ENCODE measurements around the gene CRYAA.
"Not testable (repeated sequence)": the region's sequence is repeated elsewhere in the genome, so short reads cannot be mapped to it uniquely, and the experiment has no call there.

The CRYAA gene

GRCh38 chr21:43177043-43177906 is 8.5 kb downstream of the CRYAA start:
- DNase-seq: not testable (repeated sequence)

DNA sequence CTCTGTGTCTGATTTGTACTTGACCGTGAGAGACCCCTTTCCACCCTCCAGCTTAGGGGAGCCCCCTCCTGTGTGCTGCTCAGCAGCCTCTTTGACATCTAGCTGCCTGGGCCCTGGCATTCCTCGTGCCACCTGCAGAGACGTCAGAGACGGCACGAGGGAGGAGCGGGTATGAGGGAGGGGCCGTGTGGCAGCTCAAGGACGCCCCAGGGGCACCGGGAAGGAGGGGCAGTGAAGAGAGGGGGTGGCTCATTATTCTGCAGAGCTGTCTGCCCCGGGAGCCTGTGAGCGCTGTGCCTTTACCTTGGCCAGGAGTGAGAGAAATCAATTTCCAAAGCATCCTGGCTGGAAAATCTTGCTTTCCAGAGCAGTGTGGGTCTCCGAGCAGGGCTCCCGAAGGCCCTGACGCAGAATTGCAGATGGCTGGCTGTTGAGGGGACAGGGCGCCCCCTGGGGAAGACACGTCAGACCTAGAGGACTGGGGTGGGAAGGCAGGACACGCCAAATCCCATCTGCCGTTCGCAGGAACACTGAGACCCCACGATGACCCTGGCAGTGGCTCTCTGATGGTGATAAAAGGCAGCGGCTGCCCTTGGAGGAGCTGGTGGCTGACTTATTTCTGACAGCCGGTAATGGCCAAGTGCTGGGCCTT is 9.5 kb downstream of the CRYAA start:
- not testable (repeated sequence) for DNase-seq

DNA sequence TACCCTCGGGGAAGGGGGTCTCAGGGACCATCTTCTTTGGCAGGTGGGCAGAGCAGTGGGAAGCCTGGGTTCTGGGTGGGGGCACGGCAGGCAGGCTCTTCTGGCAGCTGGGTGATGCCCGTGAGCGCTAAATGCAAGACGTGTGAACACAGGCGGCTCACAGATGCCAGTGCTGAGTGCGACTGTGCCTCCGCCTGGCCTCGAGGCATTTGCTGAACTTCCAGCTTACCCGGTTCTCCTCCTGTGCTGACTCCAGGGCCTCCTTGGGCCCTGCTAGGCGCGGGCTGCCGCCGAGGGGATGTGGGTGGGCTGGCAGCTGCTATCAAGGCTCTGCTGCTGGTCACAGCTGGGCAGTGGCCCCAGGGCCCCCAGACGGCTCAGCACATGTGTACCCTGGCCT is 12.2 kb downstream of the CRYAA start:
- DNase-seq: not testable (repeated sequence)

- not testable (repeated sequence) for DNase-seq
These were observed 18.5 kb downstream of the CRYAA start for GRCh38 chr21:43187268-43187667.

DNA sequence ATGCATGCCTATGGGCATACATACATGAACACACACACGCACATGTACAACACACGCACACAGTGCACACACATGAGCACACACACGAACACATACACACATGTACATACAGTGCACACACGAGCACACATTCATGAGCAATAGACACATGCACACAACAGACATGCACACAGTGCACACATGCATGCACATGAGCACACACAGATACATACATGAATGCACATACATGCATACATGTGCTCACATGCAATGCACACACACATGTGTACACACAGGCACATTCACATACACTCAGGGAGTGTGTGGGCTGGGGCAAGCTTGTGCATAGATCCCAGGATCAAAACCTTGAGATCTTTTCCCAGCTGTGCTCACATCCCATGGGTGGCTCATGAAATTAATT is 18.9 kb downstream of the CRYAA start:
- no peak for DNase-seq

- no peak for DNase-seq
These were observed 19.4 kb downstream of the CRYAA start for GRCh38 chr21:43188181-43188580.

DNA sequence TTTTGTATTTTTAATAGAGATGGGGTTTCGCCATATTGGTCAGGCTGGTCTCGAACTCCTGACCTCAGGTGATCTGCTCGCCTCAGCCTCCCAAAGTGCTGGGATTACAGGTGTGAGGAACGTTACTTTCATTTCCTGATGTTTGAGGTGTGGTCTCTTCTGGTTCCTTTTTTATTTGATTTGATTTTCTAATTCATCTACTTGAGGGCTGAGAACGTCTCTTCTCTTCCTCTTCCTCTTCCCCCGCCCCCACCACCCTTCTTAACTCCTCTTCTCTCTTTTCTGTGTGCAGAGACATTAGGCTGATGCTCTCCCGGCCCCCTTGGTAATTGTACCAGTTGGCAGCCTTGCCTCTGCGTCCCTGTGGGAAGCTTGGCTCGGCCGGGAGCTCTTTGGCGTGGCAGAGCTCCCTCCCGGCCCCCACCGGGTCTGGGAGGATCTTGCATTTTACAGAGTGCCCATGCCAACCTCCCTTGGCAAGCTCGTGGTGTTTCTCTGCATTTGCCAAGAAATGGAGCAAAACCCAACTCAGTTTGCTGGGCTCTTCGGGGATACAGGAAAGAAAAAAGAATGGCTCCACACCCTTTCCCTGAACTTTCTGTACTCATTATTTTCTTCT is 19.9 kb downstream of the CRYAA start:
- DNase-seq: no peak

GRCh38 chr21:43189936-43190335 is 21.1 kb downstream of the CRYAA start:
- DNase-seq: no peak

GRCh38 chr21:43190544-43190943 is 21.7 kb downstream of the CRYAA start:
- DNase-seq: no peak

GRCh38 chr21:43190951-43191350 is 22.1 kb downstream of the CRYAA start:
- no peak for DNase-seq

DNA sequence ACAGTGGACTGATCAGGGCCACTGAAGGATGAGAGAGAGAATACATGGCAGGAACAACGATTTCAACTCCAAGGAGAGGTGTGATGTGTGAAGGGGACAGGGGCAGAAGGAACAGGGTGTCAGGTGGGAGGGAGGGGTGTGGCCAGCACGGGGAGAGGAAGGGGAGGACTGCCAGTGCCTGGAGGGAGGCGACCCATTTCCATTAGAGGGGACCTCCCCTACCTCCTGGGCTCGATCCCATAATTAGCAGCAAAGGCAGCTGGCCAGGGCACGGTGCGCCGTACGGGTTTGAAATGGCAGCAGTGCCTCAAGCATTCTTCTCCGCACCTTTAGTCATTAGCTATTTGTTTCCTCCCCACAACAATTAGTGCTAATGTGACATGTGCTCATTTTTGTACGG is 22.7 kb downstream of the CRYAA start:
- no peak for DNase-seq

- DNase-seq: no peak
These were observed 23.2 kb downstream of the CRYAA start for GRCh38 chr21:43191971-43192370.

GRCh38 chr21:43192501-43193081 is 23.8 kb downstream of the CRYAA start:
- DNase-seq: no peak

GRCh38 chr21:43193088-43193650 is 24.4 kb downstream of the CRYAA start:
- DNase-seq: no peak

GRCh38 chr21:43193651-43194302 is 25.0 kb downstream of the CRYAA start:
- no peak for DNase-seq

DNA sequence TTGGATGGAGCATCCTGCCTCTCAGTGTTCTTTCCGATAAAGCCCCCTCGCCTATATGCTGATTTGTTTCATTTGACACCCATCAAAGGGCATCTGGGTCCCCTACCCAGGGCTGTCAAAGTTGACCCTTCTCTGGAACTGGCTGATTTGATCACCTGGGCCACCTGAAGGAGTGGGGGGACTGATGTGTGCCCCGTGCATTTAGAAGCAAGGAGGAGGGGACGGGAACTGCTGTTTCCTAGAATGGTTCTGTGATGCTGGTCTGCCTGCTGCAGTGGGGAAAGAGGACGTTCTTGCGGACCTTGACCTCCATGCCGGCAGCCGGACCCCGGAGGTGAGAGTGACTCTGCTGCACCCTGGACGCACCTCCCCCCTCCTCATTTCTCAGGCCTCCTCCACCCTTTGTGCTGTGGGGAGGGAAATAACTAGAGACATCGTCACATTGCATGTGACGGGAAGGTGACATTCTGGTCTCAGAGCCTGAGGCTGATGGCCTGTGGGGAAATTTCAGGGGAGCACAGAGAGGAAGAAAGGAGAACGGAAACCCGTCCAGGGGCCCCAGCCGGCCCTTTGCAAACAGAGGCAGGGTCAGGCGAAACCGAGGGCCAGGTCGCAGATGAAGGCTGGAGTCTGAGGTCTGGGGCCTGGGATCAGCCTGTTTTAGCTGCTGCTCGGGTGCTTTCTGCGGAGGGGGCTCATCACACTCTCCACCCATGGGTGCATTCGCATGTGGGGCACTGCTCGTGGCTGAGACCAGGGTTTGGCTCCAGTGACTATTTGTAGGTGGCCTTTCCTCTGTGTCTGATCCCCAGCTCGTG is 25.7 kb downstream of the CRYAA start:
- no peak for DNase-seq

GRCh38 chr21:43195121-43196021 is 26.6 kb downstream of the CRYAA start:
- DNase-seq: no peak

DNA sequence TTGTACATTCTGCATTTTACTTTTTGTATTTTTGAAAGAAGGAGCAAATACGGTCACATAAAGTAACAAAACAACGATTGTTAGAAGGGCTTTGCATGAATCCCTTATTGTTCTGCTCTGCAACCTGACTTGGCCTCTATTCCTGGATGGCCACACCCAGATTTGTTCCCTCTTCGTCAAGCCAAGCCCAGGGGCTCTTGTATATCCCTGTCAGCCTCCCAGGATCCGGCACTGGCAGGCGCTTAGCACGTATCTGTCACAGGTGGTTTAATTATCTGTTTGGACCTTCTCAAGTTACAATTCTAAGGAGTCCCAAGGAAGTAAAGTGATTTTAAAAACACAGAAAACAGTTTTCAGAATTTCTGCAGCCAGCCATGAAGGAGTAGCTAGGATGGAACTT is 28.0 kb downstream of the CRYAA start:
- no peak for DNase-seq

DNA sequence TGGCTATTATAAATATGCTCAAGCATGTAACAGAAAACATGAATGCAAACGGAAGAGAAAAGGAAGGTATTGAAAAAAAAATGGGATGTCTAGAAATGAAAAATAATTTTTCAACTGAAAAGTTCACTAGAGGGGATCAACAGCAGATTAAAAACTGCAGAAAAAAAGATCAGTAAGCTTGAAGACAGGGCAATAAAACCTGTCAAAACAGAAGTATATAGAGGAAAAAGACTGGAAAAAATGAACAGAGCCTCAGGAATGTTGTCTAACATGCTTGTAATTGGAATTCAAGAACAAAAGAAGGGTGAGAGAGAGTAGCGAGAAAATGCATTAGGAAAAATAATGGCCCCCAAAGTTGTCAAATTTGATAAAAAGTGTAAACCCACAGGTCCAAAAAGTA is 29.6 kb downstream of the CRYAA start:
- no peak for DNase-seq

- DNase-seq: no peak
These were observed 32.7 kb downstream of the CRYAA start for GRCh38 chr21:43201491-43201890.

DNA sequence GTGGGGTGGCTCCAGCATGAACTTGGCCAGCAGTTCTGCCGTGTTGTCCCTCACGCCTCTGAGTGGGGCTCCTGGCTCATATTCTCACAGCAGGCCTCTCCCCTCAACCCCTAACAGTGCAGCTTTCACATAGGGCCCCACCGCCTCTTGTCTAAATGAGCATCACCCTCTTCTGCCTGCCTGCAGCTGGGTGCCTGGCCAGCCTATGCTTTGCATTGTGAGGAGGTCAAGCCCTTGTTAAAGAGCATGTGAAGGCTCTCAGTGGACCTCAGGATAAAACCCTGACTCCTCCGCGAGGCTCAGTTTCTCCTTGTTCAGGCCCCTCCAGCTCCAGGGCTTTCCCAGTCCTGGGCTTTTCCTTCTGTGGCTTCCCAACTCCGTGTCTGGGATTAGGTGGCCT is 34.8 kb downstream of the CRYAA start:
- DNase-seq: no peak
